ELR (cell line): ENCODE results near the gene PRKCB.
A peak's percentile ranks its signal among the peaks of the same experiment; 100 is the strongest.
"Not testable (repeated sequence)": the region's sequence is repeated elsewhere in the genome, so short reads cannot be mapped to it uniquely, and the experiment has no call there.

ENCODE experiments used
- DNase-seq: peaks from one replicate; pipeline ENCODE4 v3.0.0-alpha.2; 2015; ENCODE audit warnings: low read depth

Gene PRKCB

GRCh38 chr16:24009955-24010354, 174.2 kb downstream of the PRKCB start:
- no peak for DNase-seq

GRCh38 chr16:24010440-24011089, 174.8 kb downstream of the PRKCB start:
- DNase-seq: peak; percentile 71

- DNase-seq: no peak
Observed at GRCh38 chr16:24011237-24011636, 175.5 kb downstream of the PRKCB start.

- DNase-seq: no peak
Observed at GRCh38 chr16:24013054-24013636, 177.4 kb downstream of the PRKCB start.

- DNase-seq: no peak
Observed at GRCh38 chr16:24013864-24014645, 178.3 kb downstream of the PRKCB start.

GRCh38 chr16:24014955-24015354, 179.2 kb downstream of the PRKCB start:
- DNase-seq: not testable (repeated sequence)

GRCh38 chr16:24015923-24016322, 180.1 kb downstream of the PRKCB start:
- no peak for DNase-seq

GRCh38 chr16:24018485-24018884, 182.7 kb downstream of the PRKCB start:
- no peak for DNase-seq

- no peak for DNase-seq
Observed at GRCh38 chr16:24022797-24023196, 187.0 kb downstream of the PRKCB start.

- no peak for DNase-seq
Observed at GRCh38 chr16:24023621-24024020, 187.8 kb downstream of the PRKCB start.

- no peak for DNase-seq
Observed at GRCh38 chr16:24024971-24025370, 189.2 kb downstream of the PRKCB start.

GRCh38 chr16:24027466-24027865, 191.7 kb downstream of the PRKCB start:
- DNase-seq: no peak

GRCh38 chr16:24029841-24030240, 194.1 kb downstream of the PRKCB start:
- DNase-seq: not testable (repeated sequence)

- no peak for DNase-seq
Observed at GRCh38 chr16:24035127-24035842, 199.5 kb downstream of the PRKCB start.

GRCh38 chr16:24036038-24036543, 200.3 kb downstream of the PRKCB start:
- DNase-seq: no peak

- DNase-seq: peak; percentile 60
Observed at GRCh38 chr16:24036614-24037013, 200.8 kb downstream of the PRKCB start.

GRCh38 chr16:24037335-24037734, 201.6 kb downstream of the PRKCB start:
- DNase-seq: no peak

- DNase-seq: peak; percentile 69
Observed at GRCh38 chr16:24041834-24042631, 206.2 kb downstream of the PRKCB start.

- no peak for DNase-seq
Observed at GRCh38 chr16:24044467-24044866, 208.7 kb downstream of the PRKCB start.

- DNase-seq: peak; percentile 17
Observed at GRCh38 chr16:24045641-24046040, 209.9 kb downstream of the PRKCB start.

GRCh38 chr16:24046442-24046841, 210.7 kb downstream of the PRKCB start:
- no peak for DNase-seq
